Vagina (tissue), 2 donors: ENCODE data around the gene DUX4. TPM values are rescaled to one million over a fixed set of nuclear protein-coding genes. Genes with fewer than 3 reads are reported as not detected.
"Not testable (repeated sequence)": the region's sequence is repeated elsewhere in the genome, so short reads cannot be mapped to it uniquely, and the experiment has no call there.

Experiments
- DNase-seq, 2 donors: peaks; one replicate each; pipeline ENCODE4 v3.0.0-alpha.2; 2017; ENCODE audit errors: extremely low spot score in 2 of 2
- H3K27ac ChIP-seq: fragments of 200-600 bp; sonication (generic); one replicate; pipeline ENCODE4 v1.5.1; 2019
- H3K27me3 ChIP-seq: fragments of 200-600 bp; sonication (generic); one replicate; pipeline ENCODE4 v1.5.1; 2019
- H3K36me3 ChIP-seq, 2 donors: fragments of 200-600 bp; sonication (generic); one replicate each; pipeline ENCODE4 v1.5.1; 2017 to 2019
- H3K4me1 ChIP-seq: fragments of 200-600 bp; sonication (generic); one replicate; pipeline ENCODE4 v1.5.1; 2019
- H3K4me3 ChIP-seq, 2 donors: fragments of 200-600 bp; sonication (generic); 1 replicate in 1 of 2; 2 replicates in 1 of 2; pipeline ENCODE4 v1.5.1; 2016 to 2019
- H3K9me3 ChIP-seq: fragments of 200-600 bp; sonication (generic); one replicate; pipeline ENCODE4 v1.5.1; 2019
- CTCF ChIP-seq, 3 experiments: fragments of 450-650 bp in 2 of 3; fragments of 200-600 bp in 1 of 3; sonication (generic) in 1 of 3; IDR thresholded peaks; one replicate each; pipeline ENCODE4 v1.5.1; 2017 to 2019; ENCODE audit warnings: antibody characterized with exemption in 3 of 3, mild to moderate bottlenecking in 2 of 3, moderate library complexity in 2 of 3
- intact Hi-C: fragments of 100-400 bp; cut with DNase I; formaldehyde crosslinking; loops from one replicate; pipeline ENCODE4 v1.15.1; 2023
- small RNA-seq: library from RNA; depleted of rRNA; stranded (forward); fragments of <200 nt; gene quantifications from one replicate; pipeline ENCODE3, GENCODE V24; 2016
- total RNA-seq: library from RNA; depleted of rRNA; stranded (reverse); fragments of >200 nt; gene quantifications from one replicate; pipeline ENCODE4 v1.2.3, GENCODE V29; 2016

DUX4 gene
- total RNA-seq = not detected

- H3K9me3 ChIP-seq, DNase-seq, H3K4me1 ChIP-seq, H3K27me3 ChIP-seq, intact Hi-C loops, H3K4me3 ChIP-seq, H3K36me3 ChIP-seq, H3K27ac ChIP-seq: not testable (repeated sequence)
- peak in 1 of 3 experiments; percentile 8 for TF ChIP-seq CTCF (IDR thresholded peaks at IDR 0.05)
Measured at GRCh38 chr4:190173428-190173827, at the start of gene DUX4. Gene DUX4 (plus strand): TSS chr4:190173774. CDS start chr4:190173774, 0 bp downstream.

GRCh38 chr4:190175436-190175835 is 1.9 kb downstream of the DUX4 start:
- H3K4me1 ChIP-seq, H3K36me3 ChIP-seq, H3K27me3 ChIP-seq, H3K27ac ChIP-seq, intact Hi-C loops, DNase-seq, H3K9me3 ChIP-seq, H3K4me3 ChIP-seq: not testable (repeated sequence)

- H3K27ac ChIP-seq, DNase-seq, H3K27me3 ChIP-seq, H3K9me3 ChIP-seq, H3K4me1 ChIP-seq, H3K4me3 ChIP-seq, intact Hi-C loops, H3K36me3 ChIP-seq: not testable (repeated sequence)
Measured at GRCh38 chr4:190177727-190178605, 4.4 kb downstream of the DUX4 start.

- intact Hi-C loops, H3K27ac ChIP-seq, H3K4me3 ChIP-seq, DNase-seq, H3K4me1 ChIP-seq, H3K9me3 ChIP-seq, H3K36me3 ChIP-seq, H3K27me3 ChIP-seq: not testable (repeated sequence)
Measured at GRCh38 chr4:190178606-190178990, 5.0 kb downstream of the DUX4 start.

GRCh38 chr4:190179030-190179739 is 5.6 kb downstream of the DUX4 start:
- H3K36me3 ChIP-seq, DNase-seq, H3K4me3 ChIP-seq, H3K4me1 ChIP-seq, intact Hi-C loops, H3K27me3 ChIP-seq, H3K27ac ChIP-seq, H3K9me3 ChIP-seq: not testable (repeated sequence)

- H3K27ac ChIP-seq, intact Hi-C loops, H3K27me3 ChIP-seq, H3K4me1 ChIP-seq, H3K36me3 ChIP-seq, DNase-seq, H3K4me3 ChIP-seq, H3K9me3 ChIP-seq: not testable (repeated sequence)
Measured at GRCh38 chr4:190179740-190180094, 6.1 kb downstream of the DUX4 start.

GRCh38 chr4:190180947-190181346 is 7.4 kb downstream of the DUX4 start:
- H3K27ac ChIP-seq, H3K27me3 ChIP-seq, H3K4me3 ChIP-seq, H3K36me3 ChIP-seq, H3K9me3 ChIP-seq, intact Hi-C loops, H3K4me1 ChIP-seq, DNase-seq: not testable (repeated sequence)

GRCh38 chr4:190181481-190182100 is 8.0 kb downstream of the DUX4 start:
- DNase-seq, intact Hi-C loops, H3K4me1 ChIP-seq, H3K4me3 ChIP-seq, H3K9me3 ChIP-seq, H3K36me3 ChIP-seq, H3K27ac ChIP-seq, H3K27me3 ChIP-seq: not testable (repeated sequence)

- H3K9me3 ChIP-seq, H3K36me3 ChIP-seq, H3K4me1 ChIP-seq, intact Hi-C loops, H3K27ac ChIP-seq, H3K27me3 ChIP-seq, H3K4me3 ChIP-seq, DNase-seq: not testable (repeated sequence)
Measured at GRCh38 chr4:190203510-190203909, 29.9 kb downstream of the DUX4 start.

Small RNAs within 50 kb of the gene (small RNA-seq; reads per million reads assigned to genes)
- gene AC215524.1 = not detected

Other genes with a start within 250 kb of the DUX4 start
- 36.1 TPM for gene FRG1, start 232.9 kb upstream of the DUX4 start, total RNA-seq
- gene FRG2, start 146.5 kb upstream of the DUX4 start, total RNA-seq = not detected
- gene DBET, start 109.3 kb upstream of the DUX4 start, total RNA-seq = not detected